Measurements from ENCODE around the gene EXOC1L.

EXOC1L gene

GRCh38 chr4:55866973-55867574 is 47.5 kb downstream of the EXOC1L start:
- H3K79me2 ChIP-seq (ENCODE audit: insufficient read depth, low read length), result no peaks in the 10 kb centered on the region
- no peak overlapping the region for H3K4me2 ChIP-seq (ENCODE audit: low read depth, low read length, poor library complexity, severe bottlenecking)
- H3K4me3 ChIP-seq (ENCODE audit: low read length, poor library complexity, severe bottlenecking), result no peak overlapping the region
- no peaks in the 10 kb centered on the region for H3K27me3 ChIP-seq (ENCODE audit: insufficient read depth, low read length, poor library complexity, severe bottlenecking)
- H3K9me3 ChIP-seq (ENCODE audit: insufficient read depth, low read depth, low read length), result no peaks in the 10 kb centered on the region
- peak; percentile 89 for TF ChIP-seq CTCF (conservative IDR thresholded peaks at IDR 0.05; ENCODE audit: low read length)
- TF ChIP-seq EZH2phosphoT487 (IDR thresholded peaks at IDR 0.05; ENCODE audit: borderline replicate concordance), result no peak
- no peak overlapping the region for H3K9ac ChIP-seq (ENCODE audit: low read depth, low read length, poor library complexity, severe bottlenecking)
- H4K20me1 ChIP-seq (ENCODE audit: insufficient read depth, low read length, poor library complexity, severe bottlenecking), result peaks cover 4% of the 10 kb centered on the region
- H2AFZ ChIP-seq (ENCODE audit: low read length), result no peak overlapping the region; the same call in 1 of the 2 replicates
- H3K4me1 ChIP-seq (ENCODE audit: insufficient read depth, low read length, poor library complexity, severe bottlenecking), result peaks cover 11% of the 10 kb centered on the region
- no peaks in the 10 kb centered on the region for H3K9me2 ChIP-seq (replicated peaks; ENCODE audit: low read depth, low read length)
- no peaks in the 10 kb centered on the region for H3F3A ChIP-seq (ENCODE audit: low read depth)
- peaks cover 50% of the 10 kb centered on the region; the same call in 1 of the 2 replicates for H3K36me3 ChIP-seq (ENCODE audit: insufficient read depth, low read length)

- H3F3A ChIP-seq (ENCODE audit: low read depth), result no peaks in the 10 kb centered on the region
- H3K9me2 ChIP-seq (replicated peaks; ENCODE audit: low read depth, low read length), result no peaks in the 10 kb centered on the region
- H3K4me1 ChIP-seq (ENCODE audit: insufficient read depth, low read length, poor library complexity, severe bottlenecking), result peaks cover 11% of the 10 kb centered on the region
Observed at GRCh38 chr4:55868581-55869090, 49.0 kb downstream of the EXOC1L start.

GRCh38 chr4:55871299-55871800 is 51.8 kb downstream of the EXOC1L start:
- Histone ChIP-seq H3K79me2 (ENCODE audit: insufficient read depth, low read length) (no peaks in the 10 kb centered on the region), H3K27me3 (ENCODE audit: insufficient read depth, low read length, poor library complexity, severe bottlenecking) (no peaks in the 10 kb centered on the region), H3K4me3 (ENCODE audit: low read length, poor library complexity, severe bottlenecking) (no peak overlapping the region), H3K36me3 (ENCODE audit: insufficient read depth, low read length) (peaks cover 51% of the 10 kb centered on the region), H3K9me3 (ENCODE audit: insufficient read depth, low read depth, low read length) (no peaks in the 10 kb centered on the region), H3F3A (ENCODE audit: low read depth) (no peaks in the 10 kb centered on the region), H3K4me2 (ENCODE audit: low read depth, low read length, poor library complexity, severe bottlenecking) (no peak overlapping the region), H3K4me1 (ENCODE audit: insufficient read depth, low read length, poor library complexity, severe bottlenecking) (peaks cover 5% of the 10 kb centered on the region), H4K20me1 (ENCODE audit: insufficient read depth, low read length, poor library complexity, severe bottlenecking) (peaks cover 1% of the 10 kb centered on the region), H3K9me2 (replicated peaks; ENCODE audit: low read depth, low read length) (no peaks in the 10 kb centered on the region), H3K9ac (ENCODE audit: low read depth, low read length, poor library complexity, severe bottlenecking) (no peak overlapping the region), H2AFZ (ENCODE audit: low read length) (no peak overlapping the region)
- no peak for TF ChIP-seq CTCF (conservative IDR thresholded peaks at IDR 0.05; ENCODE audit: low read length)
- no peak for TF ChIP-seq EZH2phosphoT487 (IDR thresholded peaks at IDR 0.05; ENCODE audit: borderline replicate concordance)

More at GRCh38 chr4:55868581-55869090, 49.0 kb downstream of the EXOC1L start:
- H3K4me2 ChIP-seq (ENCODE audit: low read depth, low read length, poor library complexity, severe bottlenecking), result no peak overlapping the region
- TF ChIP-seq CTCF (conservative IDR thresholded peaks at IDR 0.05; ENCODE audit: low read length), result no peak
- TF ChIP-seq EZH2phosphoT487 (IDR thresholded peaks at IDR 0.05; ENCODE audit: borderline replicate concordance), result no peak
- no peak overlapping the region for H2AFZ ChIP-seq (ENCODE audit: low read length)
- H3K9ac ChIP-seq (ENCODE audit: low read depth, low read length, poor library complexity, severe bottlenecking), result no peak overlapping the region
- H3K4me3 ChIP-seq (ENCODE audit: low read length, poor library complexity, severe bottlenecking), result no peak overlapping the region
- H3K9me3 ChIP-seq (ENCODE audit: insufficient read depth, low read depth, low read length), result no peaks in the 10 kb centered on the region
- peaks cover 4% of the 10 kb centered on the region for H4K20me1 ChIP-seq (ENCODE audit: insufficient read depth, low read length, poor library complexity, severe bottlenecking)
- H3K79me2 ChIP-seq (ENCODE audit: insufficient read depth, low read length), result no peaks in the 10 kb centered on the region
- H3K36me3 ChIP-seq (ENCODE audit: insufficient read depth, low read length), result peaks cover 57% of the 10 kb centered on the region
- no peaks in the 10 kb centered on the region for H3K27me3 ChIP-seq (ENCODE audit: insufficient read depth, low read length, poor library complexity, severe bottlenecking)
